OCI-LY3 (cell line): ENCODE measurements around the gene ISCA1.
"Not testable (repeated sequence)": the region's sequence is repeated elsewhere in the genome, so short reads cannot be mapped to it uniquely, and the experiment has no call there.

Source experiments
- CTCF ChIP-seq: fragments of 200-600, 300-600 bp; sonication (generic); IDR thresholded peaks from 2 replicates; pipeline ENCODE4 v1.5.1; 2014; ENCODE audit warnings: antibody characterized with exemption, low read length, low read depth
- EZH2phosphoT487 ChIP-seq: fragments of 200-600 bp; shearing (Covaris generic); IDR thresholded peaks from 2 replicates; pipeline ENCODE4 v1.6.1; 2018; ENCODE audit warnings: antibody characterized with exemption, mixed run types, low read depth

GRCh38 chr9:86312959-86313358 lies 30.6 kb upstream of the ISCA1 start:
- TF ChIP-seq CTCF, EZH2phosphoT487: not testable (repeated sequence)
